Pancreas (tissue), 10 donors: ENCODE data around the gene TMEM120B. TPM values are rescaled to one million over a fixed set of nuclear protein-coding genes. Genes with fewer than 3 reads are reported as not detected.

ENCODE experiments used
- ATAC-seq, 4 donors: fragments of 200-7000 bp; cut with Tn5 transposase; one replicate each; pipeline versions ENCODE4 v1.8.0 to v1.9.1; 2020; ENCODE audit warnings: mild to moderate bottlenecking in 4 of 4, moderate library complexity in 4 of 4
- DNase-seq, 6 donors: peaks; one replicate each; pipeline ENCODE4 v3.0.0-alpha.2; 2020
- FAIRE-seq: peaks from 2 replicates; lab custom pipeline; 2012; peaks lifted over from hg19 to GRCh38; lab: Jason Lieb, UNC
- H3K27ac ChIP-seq, 4 donors: fragments of 200-600 bp; sonication (generic); 1 replicate in 3 of 4; 2 replicates in 1 of 4; pipeline versions ENCODE4 v1.5.0 to v1.8.0; 2020
- H3K27me3 ChIP-seq, 4 donors: fragments of 200-600 bp; one replicate each; pipeline ENCODE4 v1.8.0; 2021
- H3K36me3 ChIP-seq, 3 donors: fragments of 200-600 bp; sonication (generic) in 1 of 3; one replicate each; pipeline versions ENCODE4 v1.5.0 to v1.8.0; 2020 to 2021
- H3K4me1 ChIP-seq, 3 donors: fragments of 200-600 bp; one replicate each; pipeline ENCODE4 v1.8.0; 2021
- H3K4me3 ChIP-seq, 4 donors: fragments of 200-600 bp; sonication (generic) in 2 of 4; one replicate each; pipeline versions ENCODE4 v1.5.0 to v1.8.0; 2020 to 2021
- H3K9me3 ChIP-seq, 4 donors: fragments of 200-600 bp; one replicate each; pipeline ENCODE4 v1.8.0; 2021
- WGBS, 2 donors: extraction: QIAGEN DNeasy Blood & Tissue Kit; methylation state at CpG; one replicate each; pipeline ENCODE4 v1.1.7; 2013; 5-methylcytosine and 5-hydroxymethylcytosine counted together
- intact Hi-C, 3 donors: fragments of 100-400 bp; cut with DNase I; formaldehyde crosslinking; loops; one replicate each; pipeline versions ENCODE4 v1.11.1 to v1.14.2; 2022
- polyA plus RNA-seq, 2 donors: library from polyadenylated mRNA; stranded (reverse); fragments of 200-250 nt; gene quantifications; one replicate each; pipeline ENCODE4 v1.2.3, GENCODE V29; 2013
- total RNA-seq, 6 donors: library from RNA; stranded (reverse); fragmentation: NEBNext Ultra II Directional in 4 of 6; extraction: Animal tissue kit (Norgen Biotek cat#: 25700) in 4 of 6; gene quantifications; one replicate each; pipeline versions ENCODE4 v1.2.1 to v1.2.4, GENCODE V29; 2021 to 2023
- TF ChIP-seq, protein P1 (sequence below), 4 donors: fragments of 200-600 bp; sonication (generic) in 3 of 4; IDR thresholded peaks; one replicate each; pipeline versions ENCODE4 v1.5.0 to v1.8.0; 2021; ENCODE audit warnings: antibody characterized with exemption in 4 of 4
- donor health status: healthy with polysubstance abuse.
- donor health status: DM: no; HTN: no; CAD: no; lungs with moderate emphysema.
- donor health status: DM: no; HTN: no; CAD: no.
- donor health status: control.
- donor health status: control.
- donor health status: Bipolar disorder and iron deficiency.
- donor health status: DM: yes; HTN: yes; CAD: no.
- donor health status: DM: no; HTN: no; CAD: no.
- donor health status: DM: no; HTN: no; CAD: no.
- donor health status: DM: yes; HTN: yes; CAD: no.

The TMEM120B gene
- total and polyA plus RNA-seq, 8 donors = 8.2 to 19.8 (median 11.4) TPM

- Histone ChIP-seq H3K4me1 (peaks cover 0 to 12% (median 8%) of the 10 kb centered on the region in 3 donors), H3K4me3 (no peak overlapping the region), H3K27ac (no peak overlapping the region), H3K36me3 (peaks cover 12 to 69% (median 40%) of the 10 kb centered on the region in 3 donors), H3K27me3 (no peaks in the 10 kb centered on the region), H3K9me3 (no peaks in the 10 kb centered on the region)
- ATAC-seq (no peak), DNase-seq (peak in 1 of 6 donors; percentile 51), FAIRE-seq (no peak)
- 92 to 93% methylated on average over 18 of the region's 18 CpGs for WGBS, 2 donors
- TF ChIP-seq, protein P1, sequence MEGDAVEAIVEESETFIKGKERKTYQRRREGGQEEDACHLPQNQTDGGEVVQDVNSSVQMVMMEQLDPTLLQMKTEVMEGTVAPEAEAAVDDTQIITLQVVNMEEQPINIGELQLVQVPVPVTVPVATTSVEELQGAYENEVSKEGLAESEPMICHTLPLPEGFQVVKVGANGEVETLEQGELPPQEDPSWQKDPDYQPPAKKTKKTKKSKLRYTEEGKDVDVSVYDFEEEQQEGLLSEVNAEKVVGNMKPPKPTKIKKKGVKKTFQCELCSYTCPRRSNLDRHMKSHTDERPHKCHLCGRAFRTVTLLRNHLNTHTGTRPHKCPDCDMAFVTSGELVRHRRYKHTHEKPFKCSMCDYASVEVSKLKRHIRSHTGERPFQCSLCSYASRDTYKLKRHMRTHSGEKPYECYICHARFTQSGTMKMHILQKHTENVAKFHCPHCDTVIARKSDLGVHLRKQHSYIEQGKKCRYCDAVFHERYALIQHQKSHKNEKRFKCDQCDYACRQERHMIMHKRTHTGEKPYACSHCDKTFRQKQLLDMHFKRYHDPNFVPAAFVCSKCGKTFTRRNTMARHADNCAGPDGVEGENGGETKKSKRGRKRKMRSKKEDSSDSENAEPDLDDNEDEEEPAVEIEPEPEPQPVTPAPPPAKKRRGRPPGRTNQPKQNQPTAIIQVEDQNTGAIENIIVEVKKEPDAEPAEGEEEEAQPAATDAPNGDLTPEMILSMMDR (IDR thresholded peaks at IDR 0.05) = no peak
- intact Hi-C loops = no loop called here
These were observed 105.1 kb downstream of the TMEM120B start for GRCh38 chr12:121817648-121818043.

DNA sequence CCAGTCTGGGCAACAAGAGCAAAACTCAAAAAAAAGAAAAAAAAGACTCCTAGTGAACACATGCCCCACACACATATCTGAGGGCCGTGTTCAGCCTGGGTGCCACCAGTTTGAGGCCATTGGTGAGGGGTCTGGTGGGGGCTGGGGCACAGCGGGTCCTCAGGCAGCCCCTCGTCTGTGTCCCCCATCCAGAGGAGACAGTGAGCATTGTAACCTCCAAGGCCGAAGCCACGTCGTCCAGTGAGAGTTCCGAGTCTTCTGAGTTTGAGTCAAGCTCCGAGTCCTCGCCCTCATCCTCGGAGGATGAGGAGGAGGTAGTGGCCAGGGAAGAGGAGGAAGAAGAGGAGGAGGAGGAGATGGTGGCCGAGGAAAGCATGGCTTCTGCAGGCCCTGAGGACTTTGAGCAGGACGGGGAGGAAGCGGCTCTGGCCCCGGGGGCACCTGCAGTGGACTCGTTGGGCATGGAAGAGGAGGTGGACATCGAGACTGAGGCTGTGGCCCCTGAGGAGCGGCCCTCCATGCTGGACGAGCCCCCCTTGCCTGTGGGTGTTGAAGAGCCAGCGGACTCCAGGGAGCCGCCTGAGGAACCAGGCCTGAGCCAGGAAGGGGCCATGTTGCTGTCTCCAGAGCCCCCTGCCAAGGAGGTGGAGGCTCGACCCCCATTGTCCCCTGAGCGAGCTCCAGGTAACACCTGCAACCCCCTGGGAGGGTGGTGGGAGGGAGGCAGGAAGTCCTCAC, 106.8 kb downstream of the TMEM120B start:
- FAIRE-seq (no peak), DNase-seq (peak in 1 of 6 donors; percentile 70), ATAC-seq (no peak)
- no peaks in the 10 kb centered on the region for H3K4me1 ChIP-seq
- no peaks in the 10 kb centered on the region for H3K9me3 ChIP-seq
- intact Hi-C loops = no loop called here
- H3K4me3 ChIP-seq = no peak overlapping the region
- 89 to 93% methylated on average over 22 of the region's 22 CpGs for WGBS, 2 donors
- H3K27ac ChIP-seq = no peak overlapping the region
- H3K27me3 ChIP-seq = no peaks in the 10 kb centered on the region
- TF ChIP-seq, protein P1 (IDR thresholded peaks at IDR 0.05) = no peak
- peaks cover 12 to 81% (median 51%) of the 10 kb centered on the region in 3 donors for H3K36me3 ChIP-seq

GRCh38 chr12:121820056-121820455, 107.5 kb downstream of the TMEM120B start:
- intact Hi-C loops = no loop called here
- FAIRE-seq (no peak), ATAC-seq (no peak), DNase-seq (peak in 1 of 6 donors; percentile 48)
- Histone ChIP-seq H3K27ac (no peak overlapping the region), H3K27me3 (no peaks in the 10 kb centered on the region), H3K9me3 (no peaks in the 10 kb centered on the region), H3K4me3 (no peak overlapping the region), H3K4me1 (no peaks in the 10 kb centered on the region), H3K36me3 (peaks cover 11 to 79% (median 51%) of the 10 kb centered on the region in 3 donors)
- WGBS, 2 donors = 85 to 87% methylated on average over 7 of the region's 7 CpGs
- TF ChIP-seq, protein P1 (IDR thresholded peaks at IDR 0.05) = no peak

- 91 to 92% methylated on average over 38 to 39 of the region's 39 CpGs for WGBS, 2 donors
These were observed 110.0 kb downstream of the TMEM120B start for GRCh38 chr12:121822393-121823100.

More at GRCh38 chr12:121822393-121823100, 110.0 kb downstream of the TMEM120B start:
- TF ChIP-seq, protein P1 (IDR thresholded peaks at IDR 0.05) = no peak
- DNase-seq = peak in 2 of 6 donors; percentile 34 to 73
- FAIRE-seq = no peak
- Histone ChIP-seq H3K9me3 (no peaks in the 10 kb centered on the region), H3K27me3 (no peaks in the 10 kb centered on the region), H3K4me1 (no peaks in the 10 kb centered on the region), H3K36me3 (peaks cover 5 to 71% (median 44%) of the 10 kb centered on the region in 3 donors), H3K4me3 (no peak overlapping the region), H3K27ac (no peak overlapping the region)
- intact Hi-C loops = no loop called here
- ATAC-seq = no peak
